Regular cardiac myocyte (primary cell): Measurements from ENCODE around the gene CTAG1B. TPM values are rescaled to one million over a fixed set of nuclear protein-coding genes. Genes with fewer than 3 reads are reported as not detected.

ENCODE experiments used
- total RNA-seq: library from RNA; depleted of rRNA; stranded (reverse); fragments of >200 nt; gene quantifications from 2 replicates; pipeline ENCODE4 v1.2.3, GENCODE V29; 2014

The CTAG1B gene
- not detected in 2 replicates for total RNA-seq

DNA sequence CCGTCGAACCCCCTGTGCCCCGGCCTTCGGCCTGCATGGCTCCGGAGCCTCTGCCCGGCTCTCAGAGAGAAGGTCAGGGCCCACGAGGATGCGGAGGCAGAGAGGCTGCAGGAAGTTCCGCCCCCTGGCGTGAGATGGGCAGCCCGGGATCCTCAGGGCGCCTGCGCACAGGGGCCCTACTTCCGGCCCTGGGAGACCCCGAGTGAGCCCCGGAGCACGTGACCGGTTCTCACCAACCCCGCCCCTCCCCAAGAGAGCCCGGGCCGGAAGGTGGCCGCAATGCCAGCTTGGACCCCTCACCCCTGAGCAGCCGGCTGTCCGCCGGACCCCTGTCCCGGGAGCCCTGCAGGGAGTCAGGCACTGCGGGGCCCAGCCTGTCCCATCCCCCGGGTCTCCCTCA, at the start of gene CTAG1B:
Gene CTAG1B, minus strand, starts transcription at position 101 of the 400 bp plus-strand sequence. Its CDS starts 64 bp downstream, at position 37.

DNA sequence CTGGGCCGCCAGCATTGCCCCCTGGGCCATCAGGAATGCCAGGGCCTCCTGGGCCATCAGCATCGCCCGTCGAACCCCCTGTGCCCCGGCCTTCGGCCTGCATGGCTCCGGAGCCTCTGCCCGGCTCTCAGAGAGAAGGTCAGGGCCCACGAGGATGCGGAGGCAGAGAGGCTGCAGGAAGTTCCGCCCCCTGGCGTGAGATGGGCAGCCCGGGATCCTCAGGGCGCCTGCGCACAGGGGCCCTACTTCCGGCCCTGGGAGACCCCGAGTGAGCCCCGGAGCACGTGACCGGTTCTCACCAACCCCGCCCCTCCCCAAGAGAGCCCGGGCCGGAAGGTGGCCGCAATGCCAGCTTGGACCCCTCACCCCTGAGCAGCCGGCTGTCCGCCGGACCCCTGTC, 34.3 kb upstream of the CTAG1B start, which contains the start of gene CTAG2:
Gene CTAG2, minus strand, starts transcription at position 167 of the 400 bp plus-strand sequence. Its CDS starts 64 bp downstream, at position 103.

GRCh38 chrX:154584585-154585183, 34.4 kb downstream of the CTAG1B start, which contains the start of gene CTAG1A:
TSS of gene CTAG1A (plus strand) at chrX:154585133. CDS start at chrX:154585207, 74 bp downstream.

Other genes with a start within 250 kb of the CTAG1B start
- 2,015 and 2,065 TPM in 2 replicates for gene FLNA, start 244.6 kb downstream of the CTAG1B start, total RNA-seq
- 14.7 and 18.0 TPM in 2 replicates for gene EMD, start 240.0 kb downstream of the CTAG1B start, total RNA-seq
- gene RPL10, start 220.9 kb downstream of the CTAG1B start, total RNA-seq, result 2,943 and 5,659 TPM in 2 replicates
- 62.6 and 66.7 TPM in 2 replicates for gene DNASE1L1, start 210.0 kb downstream of the CTAG1B start, total RNA-seq
- gene TAFAZZIN, start 207.7 kb downstream of the CTAG1B start, total RNA-seq, result 10.4 and 13.8 TPM in 2 replicates
- 45.4 and 59.8 TPM in 2 replicates for gene ATP6AP1, start 190.6 kb downstream of the CTAG1B start, total RNA-seq
- gene GDI1, start 182.1 kb downstream of the CTAG1B start, total RNA-seq, result 114 and 157 TPM in 2 replicates
- 71.0 and 92.2 TPM in 2 replicates for gene FAM50A, start 175.1 kb downstream of the CTAG1B start, total RNA-seq
- 16.3 and 23.8 TPM in 2 replicates for gene PLXNA3, start 161.0 kb downstream of the CTAG1B start, total RNA-seq
- 22.4 and 39.2 TPM in 2 replicates for gene LAGE3, start 140.0 kb downstream of the CTAG1B start, total RNA-seq
- gene UBL4A, start 132.7 kb downstream of the CTAG1B start, total RNA-seq, result 42.4 and 51.3 TPM in 2 replicates
- gene SLC10A3, start 128.7 kb downstream of the CTAG1B start, total RNA-seq, result 20.3 and 26.8 TPM in 2 replicates
- 31.6 and 35.5 TPM in 2 replicates for gene FAM3A, start 103.0 kb downstream of the CTAG1B start, total RNA-seq
- 29.0 and 62.9 TPM in 2 replicates for gene G6PD, start 72.4 kb downstream of the CTAG1B start, total RNA-seq
- 11.6 and 15.3 TPM in 2 replicates for gene IKBKG, start 71.7 kb downstream of the CTAG1B start, total RNA-seq
- not detected in 2 replicates for gene CTAG1A, start 34.1 kb downstream of the CTAG1B start, total RNA-seq
- gene CTAG2, start 34.3 kb upstream of the CTAG1B start, total RNA-seq, result not detected in 2 replicates
- 7.3 and 20.0 TPM in 2 replicates for gene GAB3, start 131.8 kb upstream of the CTAG1B start, total RNA-seq
- 37.5 and 92.8 TPM in 2 replicates for gene DKC1, start 143.6 kb upstream of the CTAG1B start, total RNA-seq
- gene MPP1, start 186.2 kb upstream of the CTAG1B start, total RNA-seq, result 20.9 and 42.9 TPM in 2 replicates
- gene SMIM9, start 215.4 kb upstream of the CTAG1B start, total RNA-seq, result not detected in 2 replicates